OCI-LY1 (cell line): ENCODE data around the gene ANKRD27.

Experiments
- H2AFZ ChIP-seq: fragments of 200-600 bp; sonication (generic), shearing (Covaris generic); 2 replicates; pipeline ENCODE4 v1.6.0; 2014; ENCODE audit warnings: antibody characterized with exemption, mild to moderate bottlenecking, low read length
- H3F3A ChIP-seq: fragments of 200-600 bp; sonication (generic), shearing (Covaris generic); 2 replicates; pipeline ENCODE4 v1.6.0; 2014; ENCODE audit warnings: mild to moderate bottlenecking, antibody characterized with exemption, low read length, moderate library complexity; ENCODE audit not compliant: insufficient read depth
- H3K27ac ChIP-seq: fragments of 200-600 bp; sonication (generic); 2 replicates; pipeline ENCODE4 v1.5.1; 2014; ENCODE audit warnings: low read length, mixed run types, mild to moderate bottlenecking, low read depth; ENCODE audit not compliant: poor library complexity, severe bottlenecking
- H3K27me3 ChIP-seq: fragments of 200-600 bp; sonication (generic); 2 replicates; pipeline ENCODE4 v1.6.0; 2014; ENCODE audit warnings: antibody characterized with exemption, mild to moderate bottlenecking, low read length, moderate library complexity; ENCODE audit not compliant: insufficient read depth
- H3K36me3 ChIP-seq: fragments of 200-600 bp; sonication (generic); 2 replicates; pipeline ENCODE4 v1.6.1; 2014; ENCODE audit warnings: mild to moderate bottlenecking, antibody characterized with exemption, low read length, moderate library complexity, mixed read lengths; ENCODE audit not compliant: insufficient read depth
- H3K4me1 ChIP-seq: fragments of 200-600 bp; sonication (generic); 2 replicates; pipeline ENCODE4 v1.5.1; 2014; ENCODE audit warnings: mild to moderate bottlenecking, low read length, moderate library complexity; ENCODE audit not compliant: insufficient read depth, severe bottlenecking
- H3K4me2 ChIP-seq: fragments of 200-600 bp; sonication (generic), shearing (Covaris generic); 2 replicates; pipeline ENCODE4 v1.6.1; 2014; ENCODE audit warnings: low read length
- H3K4me3 ChIP-seq: fragments of 200-600 bp; sonication (generic); 2 replicates; pipeline ENCODE4 v1.5.1; 2014; ENCODE audit warnings: low read length, low read depth, mild to moderate bottlenecking, mixed read lengths; ENCODE audit not compliant: poor library complexity, severe bottlenecking
- H3K79me2 ChIP-seq: fragments of 200-600 bp; shearing (Covaris generic); 2 replicates; pipeline ENCODE4 v1.6.1; 2016; ENCODE audit warnings: mixed run types, low read length, mixed read lengths; ENCODE audit not compliant: insufficient read depth
- H3K9ac ChIP-seq: fragments of 200-600 bp; sonication (generic), shearing (Covaris generic); 2 replicates; pipeline ENCODE4 v1.6.1; 2014; ENCODE audit warnings: mild to moderate bottlenecking, low read length, mixed read lengths
- H3K9me2 ChIP-seq: fragments of 200-600 bp; sonication (generic), shearing (Covaris generic); 2 replicates; pipeline ENCODE4 v1.6.1; 2014; ENCODE audit warnings: low read depth, mild to moderate bottlenecking, low read length, mixed read lengths
- H3K9me3 ChIP-seq: fragments of 200-600 bp; shearing (Covaris generic); 2 replicates; pipeline ENCODE4 v1.6.1; 2014; ENCODE audit warnings: low read length, mixed read lengths
- H4K20me1 ChIP-seq: fragments of 200-600 bp; sonication (generic), shearing (Covaris generic); 2 replicates; pipeline ENCODE4 v1.6.0; 2016; ENCODE audit warnings: mild to moderate bottlenecking, low read length; ENCODE audit not compliant: insufficient read depth
- EZH2 ChIP-seq: fragments of 200-600 bp; sonication (generic), shearing (Covaris generic); IDR thresholded peaks from 2 replicates; pipeline ENCODE4 v1.8.0; 2017; ENCODE audit warnings: borderline replicate concordance, mixed run types, mild to moderate bottlenecking, antibody characterized with exemption, low read length, moderate library complexity, mixed read lengths
- TF ChIP-seq, protein P1 (sequence below): fragments of 200-600 bp; sonication (generic), shearing (Covaris generic); IDR thresholded peaks from 2 replicates; pipeline ENCODE4 v1.5.1; 2017; ENCODE audit warnings: mild to moderate bottlenecking, antibody characterized with exemption, low read length, moderate library complexity, mixed read lengths

Gene ANKRD27

DNA sequence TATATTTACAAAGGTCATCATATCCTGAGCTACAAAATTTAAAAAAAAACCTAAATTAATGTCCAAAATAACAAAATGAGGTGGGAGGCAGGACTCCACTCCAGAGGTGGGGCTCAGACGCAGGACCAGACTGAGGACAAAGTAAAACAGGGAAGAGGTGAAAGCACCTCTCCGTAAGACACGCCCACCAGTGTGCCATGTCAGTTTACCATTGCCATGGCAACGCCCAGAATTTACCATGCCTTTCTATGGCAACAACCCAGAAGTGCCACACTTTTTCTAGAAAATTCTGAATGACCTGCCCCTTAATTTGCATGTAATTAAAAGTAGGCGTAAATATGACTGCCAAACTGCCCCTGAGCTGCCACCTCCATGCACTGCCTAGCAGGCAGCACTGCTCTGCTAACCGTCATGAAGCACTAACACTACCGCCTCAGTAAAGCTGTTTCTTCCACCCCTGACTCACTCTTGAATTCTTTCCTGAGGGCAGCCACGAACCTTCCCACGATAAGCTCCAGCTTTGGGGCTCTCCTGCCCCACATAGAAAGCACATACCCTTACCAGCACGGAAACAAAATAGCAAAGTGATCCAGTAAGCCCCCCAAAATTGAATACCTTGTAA is 116.3 kb downstream of the ANKRD27 start:
- Histone ChIP-seq H3F3A (no peaks in the 10 kb centered on the region), H3K4me1 (no peaks in the 10 kb centered on the region), H2AFZ (no peak overlapping the region), H3K4me2 (no peak overlapping the region), H3K36me3 (no peaks in the 10 kb centered on the region), H4K20me1 (no peaks in the 10 kb centered on the region), H3K9me3 (no peaks in the 10 kb centered on the region), H3K79me2 (no peaks in the 10 kb centered on the region), H3K4me3 (no peak overlapping the region), H3K9me2 (no peaks in the 10 kb centered on the region), H3K27me3 (no peaks in the 10 kb centered on the region), H3K27ac (no peak overlapping the region), H3K9ac (no peak overlapping the region)
- no peak for TF ChIP-seq EZH2
- TF ChIP-seq, protein P1, sequence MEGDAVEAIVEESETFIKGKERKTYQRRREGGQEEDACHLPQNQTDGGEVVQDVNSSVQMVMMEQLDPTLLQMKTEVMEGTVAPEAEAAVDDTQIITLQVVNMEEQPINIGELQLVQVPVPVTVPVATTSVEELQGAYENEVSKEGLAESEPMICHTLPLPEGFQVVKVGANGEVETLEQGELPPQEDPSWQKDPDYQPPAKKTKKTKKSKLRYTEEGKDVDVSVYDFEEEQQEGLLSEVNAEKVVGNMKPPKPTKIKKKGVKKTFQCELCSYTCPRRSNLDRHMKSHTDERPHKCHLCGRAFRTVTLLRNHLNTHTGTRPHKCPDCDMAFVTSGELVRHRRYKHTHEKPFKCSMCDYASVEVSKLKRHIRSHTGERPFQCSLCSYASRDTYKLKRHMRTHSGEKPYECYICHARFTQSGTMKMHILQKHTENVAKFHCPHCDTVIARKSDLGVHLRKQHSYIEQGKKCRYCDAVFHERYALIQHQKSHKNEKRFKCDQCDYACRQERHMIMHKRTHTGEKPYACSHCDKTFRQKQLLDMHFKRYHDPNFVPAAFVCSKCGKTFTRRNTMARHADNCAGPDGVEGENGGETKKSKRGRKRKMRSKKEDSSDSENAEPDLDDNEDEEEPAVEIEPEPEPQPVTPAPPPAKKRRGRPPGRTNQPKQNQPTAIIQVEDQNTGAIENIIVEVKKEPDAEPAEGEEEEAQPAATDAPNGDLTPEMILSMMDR = no peak

DNA sequence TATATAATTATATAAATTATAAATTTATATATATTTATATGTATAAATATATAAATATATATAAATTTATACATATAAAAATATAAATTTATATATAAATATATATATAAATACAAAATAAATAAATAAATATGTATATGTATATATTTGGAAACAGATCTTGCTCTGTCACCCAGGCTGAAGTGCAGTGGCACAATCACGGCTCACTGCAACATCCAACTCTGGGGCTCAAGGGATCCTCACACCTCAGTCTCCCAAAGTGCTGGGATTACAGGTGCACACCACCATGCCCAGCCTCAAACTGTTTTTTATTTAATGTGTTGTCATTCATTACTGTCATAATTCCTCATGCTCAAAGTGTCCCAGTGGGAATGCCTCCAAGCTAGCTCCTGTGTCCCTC is 119.2 kb downstream of the ANKRD27 start:
- no peaks in the 10 kb centered on the region for H3K36me3 ChIP-seq
- no peak overlapping the region for H3K4me3 ChIP-seq
- no peak overlapping the region for H3K27ac ChIP-seq
- H3K4me1 ChIP-seq = no peaks in the 10 kb centered on the region
- no peaks in the 10 kb centered on the region for H4K20me1 ChIP-seq
- TF ChIP-seq, protein P1 = no peak
- no peak for TF ChIP-seq EZH2
- H3K9ac ChIP-seq = no peak overlapping the region
- no peak overlapping the region for H2AFZ ChIP-seq
- no peaks in the 10 kb centered on the region for H3K9me2 ChIP-seq
- H3F3A ChIP-seq = no peaks in the 10 kb centered on the region
- no peaks in the 10 kb centered on the region for H3K79me2 ChIP-seq
- H3K27me3 ChIP-seq = no peaks in the 10 kb centered on the region
- H3K4me2 ChIP-seq = no peak overlapping the region
- H3K9me3 ChIP-seq = no peaks in the 10 kb centered on the region

DNA sequence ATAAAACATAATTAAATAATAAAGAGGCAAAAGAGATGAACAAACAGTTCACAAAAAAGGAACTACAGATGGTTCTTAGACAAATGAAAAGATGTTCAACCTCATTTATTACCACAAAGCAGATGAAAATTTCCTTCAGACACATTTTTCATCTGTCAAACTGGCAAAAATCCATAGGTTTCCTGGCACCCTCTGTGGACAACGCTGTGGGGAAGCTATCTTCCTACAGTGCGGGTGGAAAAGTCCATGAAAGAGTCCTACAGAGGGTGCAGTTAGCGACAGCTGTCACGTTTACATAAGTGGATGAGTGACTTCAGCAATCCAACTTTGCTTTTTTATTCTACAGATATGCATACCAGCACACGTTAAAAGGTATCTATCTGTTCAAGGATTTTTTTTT is 124.3 kb downstream of the ANKRD27 start:
- no peak overlapping the region for H3K4me3 ChIP-seq
- no peaks in the 10 kb centered on the region for H3F3A ChIP-seq
- H3K27ac ChIP-seq = no peak overlapping the region
- H3K36me3 ChIP-seq = no peaks in the 10 kb centered on the region
- no peaks in the 10 kb centered on the region for H3K4me1 ChIP-seq
- H3K9ac ChIP-seq = no peak overlapping the region
- H3K9me2 ChIP-seq = no peaks in the 10 kb centered on the region
- no peaks in the 10 kb centered on the region for H3K27me3 ChIP-seq
- no peak overlapping the region for H2AFZ ChIP-seq
- TF ChIP-seq, protein P1 = no peak
- no peak for TF ChIP-seq EZH2
- H3K79me2 ChIP-seq = no peaks in the 10 kb centered on the region
- H4K20me1 ChIP-seq = no peaks in the 10 kb centered on the region
- no peaks in the 10 kb centered on the region for H3K9me3 ChIP-seq
- no peak overlapping the region for H3K4me2 ChIP-seq
